HEK293 (cell line): ENCODE results near the gene CTF1.
A peak's percentile ranks its signal among the peaks of the same experiment; 100 is the strongest.

Source experiments
- CTCF ChIA-PET: fragments of 350-600 bp; formaldehyde crosslinking; extraction: SDS; loops from one replicate; lab custom pipeline; 2021; ENCODE audit warnings: antibody characterized with exemption; lab: Yijun Ruan, JAX
- POLR2A ChIA-PET: fragments of 300-600 bp; formaldehyde crosslinking; extraction: SDS; loops from one replicate; lab custom pipeline; 2020; ENCODE audit warnings: antibody characterized with exemption, inconsistent platforms; lab: Yijun Ruan, JAX
- H3K27ac ChIP-seq: fragments of 200-500 bp; sonication (Bioruptor generic); 2 replicates; pipeline ENCODE4 v1.5.1; 2014; ENCODE audit warnings: low read depth, low read length, control low read depth, inconsistent platforms; ENCODE audit errors: extremely low read depth
- H3K36me3 ChIP-seq, 2 experiments: fragments of 200-500 bp in 1 of 2; sonication (Bioruptor generic) in 1 of 2; 1 replicate in 1 of 2; 2 replicates in 1 of 2; pipeline ENCODE4 v1.5.1; 2014 to 2017; ENCODE audit warnings: inconsistent platforms in 2 of 2, low read length in 2 of 2; ENCODE audit not compliant: control insufficient read depth in 2 of 2, insufficient read depth in 1 of 2
- H3K4me1 ChIP-seq: fragments of 200-500 bp; sonication (Bioruptor generic); 2 replicates; pipeline ENCODE4 v1.5.1; 2014; ENCODE audit warnings: mild to moderate bottlenecking, low read length, inconsistent platforms; ENCODE audit not compliant: control insufficient read depth, insufficient read depth
- H3K4me3 ChIP-seq: 2 replicates; pipeline ENCODE4 v1.5.1; 2011; ENCODE audit warnings: low read depth, mild to moderate bottlenecking, control low read depth, low read length, moderate library complexity
- H3K9me3 ChIP-seq: fragments of 200-500 bp; sonication (Bioruptor generic); 2 replicates; pipeline ENCODE4 v1.5.1; 2014; ENCODE audit warnings: low read depth, low read length, inconsistent platforms; ENCODE audit not compliant: control insufficient read depth, insufficient read depth
- IKZF3 ChIP-seq: fragments of 450-650 bp; IDR thresholded peaks from 2 replicates; pipeline ENCODE4 v1.5.0; 2018; ENCODE audit warnings: missing biosample characterization, mild to moderate bottlenecking, missing genetic modification characterization, moderate library complexity
- KLF8 ChIP-seq: fragments of 450-650 bp; formaldehyde crosslinking; IDR thresholded peaks from 2 replicates; pipeline ENCODE4 v1.5.1; 2016; ENCODE audit warnings: missing biosample characterization, missing genetic modification characterization
- ZNF121 ChIP-seq: fragments of 450-650 bp; formaldehyde crosslinking; IDR thresholded peaks from 2 replicates; pipeline ENCODE4 v1.5.1; 2016; ENCODE audit warnings: missing biosample characterization, missing genetic modification characterization
- ZNF169 ChIP-seq: fragments of 450-650 bp; formaldehyde crosslinking; IDR thresholded peaks from 2 replicates; pipeline ENCODE4 v1.5.1; 2016; ENCODE audit warnings: missing biosample characterization, missing genetic modification characterization
- ZNF2 ChIP-seq: fragments of 450-650 bp; formaldehyde crosslinking; IDR thresholded peaks from 2 replicates; pipeline ENCODE4 v1.5.1; 2016; ENCODE audit warnings: missing biosample characterization, missing genetic modification characterization
- ZNF202 ChIP-seq: fragments of 450-650 bp; formaldehyde crosslinking; IDR thresholded peaks from 2 replicates; pipeline ENCODE4 v1.5.1; 2016; ENCODE audit warnings: missing biosample characterization, missing genetic modification characterization, borderline replicate concordance
- ZNF350 ChIP-seq: fragments of 450-650 bp; formaldehyde crosslinking; IDR thresholded peaks from 2 replicates; pipeline ENCODE4 v1.5.0; 2017; ENCODE audit warnings: missing biosample characterization, mild to moderate bottlenecking, missing genetic modification characterization
- ZNF585B ChIP-seq: fragments of 450-650 bp; formaldehyde crosslinking; IDR thresholded peaks from 2 replicates; pipeline ENCODE4 v1.5.1; 2016; ENCODE audit warnings: missing biosample characterization, missing genetic modification characterization
- ZNF600 ChIP-seq: fragments of 450-650 bp; formaldehyde crosslinking; IDR thresholded peaks from 2 replicates; pipeline ENCODE4 v1.5.1; 2016; ENCODE audit warnings: missing biosample characterization, missing genetic modification characterization
- ZNF629 ChIP-seq: fragments of 450-650 bp; formaldehyde crosslinking; IDR thresholded peaks from 2 replicates; pipeline ENCODE4 v1.5.1; 2017; ENCODE audit warnings: missing biosample characterization, missing genetic modification characterization
- TF ChIP-seq, protein P1 (sequence below): fragments of 450-650 bp; formaldehyde crosslinking; IDR thresholded peaks from 2 replicates; pipeline ENCODE4 v1.5.1; 2016; ENCODE audit warnings: missing biosample characterization, missing genetic modification characterization
- TF ChIP-seq, protein P2 (sequence below): fragments of 450-650 bp; formaldehyde crosslinking; IDR thresholded peaks from 2 replicates; pipeline ENCODE4 v1.5.1; 2016; ENCODE audit warnings: missing biosample characterization, missing genetic modification characterization
- TF ChIP-seq, protein P3 (sequence below): fragments of 450-650 bp; formaldehyde crosslinking; IDR thresholded peaks from 2 replicates; pipeline ENCODE4 v1.5.1; 2016; ENCODE audit warnings: missing biosample characterization, missing genetic modification characterization
- TF ChIP-seq, protein P4 (sequence below): fragments of 450-650 bp; formaldehyde crosslinking; IDR thresholded peaks from 2 replicates; pipeline ENCODE4; 2016; ENCODE audit warnings: missing biosample characterization, missing genetic modification characterization

CTF1 gene

DNA sequence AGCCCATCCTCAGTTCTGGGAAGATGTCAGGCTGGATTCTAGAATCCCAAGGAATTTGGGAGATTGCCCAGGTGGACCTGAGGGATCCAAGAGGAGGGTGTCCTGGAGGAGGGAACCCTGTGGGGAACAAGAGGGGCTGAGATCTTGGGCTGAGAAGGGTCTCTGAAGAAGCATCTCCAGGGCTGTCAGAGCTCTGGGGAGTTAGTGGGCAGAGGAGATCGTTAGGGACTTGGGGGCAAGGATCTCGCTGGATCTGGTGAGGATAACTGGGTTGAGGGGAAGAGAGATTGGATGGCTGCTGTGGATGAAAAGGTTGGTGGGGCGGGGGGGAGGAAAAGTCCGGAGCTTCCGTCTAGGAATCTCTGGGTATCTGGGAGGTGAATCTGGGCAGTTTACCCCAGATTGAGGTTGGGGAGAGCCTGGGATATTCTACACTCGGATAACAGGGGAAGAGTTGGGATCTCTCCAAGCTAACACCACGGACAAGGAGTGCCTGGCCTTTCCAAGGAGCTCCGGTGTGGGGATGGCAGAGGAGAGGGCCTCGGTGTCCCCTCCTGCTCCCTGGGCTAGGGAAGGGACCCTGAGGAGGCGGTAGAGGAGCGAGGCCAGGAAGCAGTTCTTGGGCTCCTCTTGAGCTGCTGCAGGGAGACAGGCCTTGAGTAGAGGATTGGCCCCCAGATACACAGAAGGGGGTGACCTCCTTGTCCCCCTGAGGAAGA, 28.7 kb downstream of the CTF1 start (continued):
- TF ChIP-seq, protein P1, sequence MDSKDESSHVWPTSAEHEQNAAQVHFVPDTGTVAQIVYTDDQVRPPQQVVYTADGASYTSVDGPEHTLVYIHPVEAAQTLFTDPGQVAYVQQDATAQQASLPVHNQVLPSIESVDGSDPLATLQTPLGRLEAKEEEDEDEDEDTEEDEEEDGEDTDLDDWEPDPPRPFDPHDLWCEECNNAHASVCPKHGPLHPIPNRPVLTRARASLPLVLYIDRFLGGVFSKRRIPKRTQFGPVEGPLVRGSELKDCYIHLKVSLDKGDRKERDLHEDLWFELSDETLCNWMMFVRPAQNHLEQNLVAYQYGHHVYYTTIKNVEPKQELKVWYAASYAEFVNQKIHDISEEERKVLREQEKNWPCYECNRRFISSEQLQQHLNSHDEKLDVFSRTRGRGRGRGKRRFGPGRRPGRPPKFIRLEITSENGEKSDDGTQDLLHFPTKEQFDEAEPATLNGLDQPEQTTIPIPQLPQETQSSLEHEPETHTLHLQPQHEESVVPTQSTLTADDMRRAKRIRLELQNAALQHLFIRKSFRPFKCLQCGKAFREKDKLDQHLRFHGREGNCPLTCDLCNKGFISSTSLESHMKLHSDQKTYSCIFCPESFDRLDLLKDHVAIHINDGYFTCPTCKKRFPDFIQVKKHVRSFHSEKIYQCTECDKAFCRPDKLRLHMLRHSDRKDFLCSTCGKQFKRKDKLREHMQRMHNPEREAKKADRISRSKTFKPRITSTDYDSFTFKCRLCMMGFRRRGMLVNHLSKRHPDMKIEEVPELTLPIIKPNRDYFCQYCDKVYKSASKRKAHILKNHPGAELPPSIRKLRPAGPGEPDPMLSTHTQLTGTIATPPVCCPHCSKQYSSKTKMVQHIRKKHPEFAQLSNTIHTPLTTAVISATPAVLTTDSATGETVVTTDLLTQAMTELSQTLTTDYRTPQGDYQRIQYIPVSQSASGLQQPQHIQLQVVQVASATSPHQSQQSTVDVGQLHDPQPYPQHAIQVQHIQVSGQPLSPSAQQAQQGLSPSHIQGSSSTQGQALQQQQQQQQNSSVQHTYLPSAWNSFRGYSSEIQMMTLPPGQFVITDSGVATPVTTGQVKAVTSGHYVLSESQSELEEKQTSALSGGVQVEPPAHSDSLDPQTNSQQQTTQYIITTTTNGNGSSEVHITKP (tag by site-specific recombination): 0 out of 2 replicates have a peak, but pooled peaks have one; percentile 12
- TF ChIP-seq ZNF585B (tag by site-specific recombination) (no peak), ZNF629 (tag by site-specific recombination) (no peak), ZNF121 (tag by site-specific recombination) (no peak)
- TF ChIP-seq, protein P2, sequence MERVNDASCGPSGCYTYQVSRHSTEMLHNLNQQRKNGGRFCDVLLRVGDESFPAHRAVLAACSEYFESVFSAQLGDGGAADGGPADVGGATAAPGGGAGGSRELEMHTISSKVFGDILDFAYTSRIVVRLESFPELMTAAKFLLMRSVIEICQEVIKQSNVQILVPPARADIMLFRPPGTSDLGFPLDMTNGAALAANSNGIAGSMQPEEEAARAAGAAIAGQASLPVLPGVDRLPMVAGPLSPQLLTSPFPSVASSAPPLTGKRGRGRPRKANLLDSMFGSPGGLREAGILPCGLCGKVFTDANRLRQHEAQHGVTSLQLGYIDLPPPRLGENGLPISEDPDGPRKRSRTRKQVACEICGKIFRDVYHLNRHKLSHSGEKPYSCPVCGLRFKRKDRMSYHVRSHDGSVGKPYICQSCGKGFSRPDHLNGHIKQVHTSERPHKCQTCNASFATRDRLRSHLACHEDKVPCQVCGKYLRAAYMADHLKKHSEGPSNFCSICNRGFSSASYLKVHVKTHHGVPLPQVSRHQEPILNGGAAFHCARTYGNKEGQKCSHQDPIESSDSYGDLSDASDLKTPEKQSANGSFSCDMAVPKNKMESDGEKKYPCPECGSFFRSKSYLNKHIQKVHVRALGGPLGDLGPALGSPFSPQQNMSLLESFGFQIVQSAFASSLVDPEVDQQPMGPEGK: peak; percentile 46; the same call in 1 of the 2 replicates
- TF ChIP-seq, all 188 proteins: peak for 6

- POLR2A ChIA-PET: interaction anchor here (1.3 to 2.0 kb wide), 2 partner anchors 17 to 51 kb away, joined by 4 read pairs; no protein-coding TSS in a partner anchor
- Histone ChIP-seq H3K4me1 (no peaks in the 10 kb centered on the region), H3K27ac (no peak overlapping the region), H3K4me3 (no peak overlapping the region), H3K36me3 (peaks cover 0 to 53% of the 10 kb centered on the region in 2 experiments; a peak in 2 of 3 replicates), H3K9me3 (no peaks in the 10 kb centered on the region)
- TF ChIP-seq KLF8 (tag by site-specific recombination) (no peak), ZNF350 (no peak), IKZF3 (tag by site-specific recombination) (0 out of 2 replicates have a peak, but pooled peaks have one; percentile 24), ZNF600 (no peak), ZNF2 (tag by site-specific recombination) (no peak), ZNF169 (no peak), ZNF202 (tag by site-specific recombination) (no peak)
- TF ChIP-seq, protein P3, sequence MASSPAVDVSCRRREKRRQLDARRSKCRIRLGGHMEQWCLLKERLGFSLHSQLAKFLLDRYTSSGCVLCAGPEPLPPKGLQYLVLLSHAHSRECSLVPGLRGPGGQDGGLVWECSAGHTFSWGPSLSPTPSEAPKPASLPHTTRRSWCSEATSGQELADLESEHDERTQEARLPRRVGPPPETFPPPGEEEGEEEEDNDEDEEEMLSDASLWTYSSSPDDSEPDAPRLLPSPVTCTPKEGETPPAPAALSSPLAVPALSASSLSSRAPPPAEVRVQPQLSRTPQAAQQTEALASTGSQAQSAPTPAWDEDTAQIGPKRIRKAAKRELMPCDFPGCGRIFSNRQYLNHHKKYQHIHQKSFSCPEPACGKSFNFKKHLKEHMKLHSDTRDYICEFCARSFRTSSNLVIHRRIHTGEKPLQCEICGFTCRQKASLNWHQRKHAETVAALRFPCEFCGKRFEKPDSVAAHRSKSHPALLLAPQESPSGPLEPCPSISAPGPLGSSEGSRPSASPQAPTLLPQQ (tag by site-specific recombination): no peak
- TF ChIP-seq, protein P4, sequence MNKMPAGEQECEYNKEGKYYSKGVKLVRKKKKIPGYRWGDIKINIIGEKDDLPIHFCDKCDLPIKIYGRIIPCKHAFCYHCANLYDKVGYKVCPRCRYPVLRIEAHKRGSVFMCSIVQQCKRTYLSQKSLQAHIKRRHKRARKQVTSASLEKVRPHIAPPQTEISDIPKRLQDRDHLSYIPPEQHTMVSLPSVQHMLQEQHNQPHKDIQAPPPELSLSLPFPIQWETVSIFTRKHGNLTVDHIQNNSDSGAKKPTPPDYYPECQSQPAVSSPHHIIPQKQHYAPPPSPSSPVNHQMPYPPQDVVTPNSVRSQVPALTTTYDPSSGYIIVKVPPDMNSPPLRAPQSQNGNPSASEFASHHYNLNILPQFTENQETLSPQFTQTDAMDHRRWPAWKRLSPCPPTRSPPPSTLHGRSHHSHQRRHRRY: no peak
- CTCF ChIA-PET: interaction anchor here (0.6 to 1.6 kb wide), 3 partner anchors 9 to 1029 kb away, joined by 3 to 5 read pairs (median 4); no protein-coding TSS in a partner anchor
Measured at GRCh38 chr16:30925632-30925987, 29.2 kb downstream of the CTF1 start.
